HG03521 (cell line): ENCODE measurements around the gene COBLL1.

Experiments used
- ATAC-seq: cut with Tn5 transposase; IDR thresholded peaks from one replicate; pipeline ENCODE4 v1.9.1; 2021; ENCODE audit warnings: mild to moderate bottlenecking, moderate library complexity; ENCODE audit not compliant: unreplicated experiment

COBLL1 gene

DNA sequence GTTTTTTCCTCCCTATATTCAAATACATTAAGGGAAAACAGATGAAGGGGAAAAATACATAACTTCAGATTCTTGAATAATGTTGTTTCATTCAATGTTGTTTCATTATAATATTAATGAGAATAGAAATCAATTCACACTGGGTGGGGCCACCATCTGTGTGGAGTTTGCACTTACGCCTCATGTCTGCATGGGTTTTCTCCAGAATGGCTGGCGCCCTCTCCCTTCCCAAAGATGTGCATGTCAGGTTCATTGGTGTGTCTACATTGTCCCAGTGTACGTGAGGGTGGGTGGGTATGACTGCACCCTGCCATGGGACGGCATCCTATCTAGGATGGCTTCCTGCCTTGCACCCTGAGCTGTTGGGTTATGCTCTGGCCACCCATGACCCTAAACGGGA lies 51.7 kb downstream of the COBLL1 start:
- no peak for ATAC-seq

DNA sequence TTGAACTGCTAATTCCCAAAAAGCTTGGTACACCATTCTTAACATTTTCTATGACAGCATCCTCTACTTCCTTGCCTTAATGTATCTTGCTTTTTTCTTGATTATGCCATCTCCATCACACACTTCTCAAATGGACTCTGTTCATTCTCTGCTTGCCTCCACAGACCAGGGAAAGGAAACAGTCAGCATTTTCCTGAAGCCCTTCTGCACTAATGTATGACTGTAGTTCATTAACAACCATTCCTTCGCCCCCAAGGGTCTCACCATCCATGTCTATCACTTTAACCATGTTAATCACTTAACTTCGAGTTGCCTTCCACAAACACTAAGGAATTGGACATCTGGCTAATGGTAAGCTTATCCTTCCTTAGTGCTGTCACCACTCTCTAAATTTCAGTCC lies 54.8 kb downstream of the COBLL1 start:
- no peak for ATAC-seq

DNA sequence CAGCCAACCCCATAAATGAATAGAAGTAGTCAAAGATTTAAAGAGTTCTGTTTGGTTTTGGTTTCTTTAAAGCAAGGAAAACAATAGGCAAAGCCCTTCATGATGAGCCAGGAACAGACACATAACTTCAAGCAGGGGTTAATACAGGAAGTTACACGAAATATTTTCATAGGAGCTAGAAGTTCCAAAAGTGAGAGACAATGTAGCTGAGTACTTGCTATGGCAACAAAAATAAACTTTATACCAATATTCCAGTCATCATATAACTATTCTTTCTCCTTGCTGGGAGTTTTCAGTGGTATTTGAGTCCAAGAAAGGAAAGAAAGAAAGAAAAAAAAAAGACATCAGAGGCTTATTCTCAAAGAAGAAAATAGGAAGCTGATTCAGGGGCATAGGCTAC lies 56.2 kb downstream of the COBLL1 start:
- no peak for ATAC-seq

DNA sequence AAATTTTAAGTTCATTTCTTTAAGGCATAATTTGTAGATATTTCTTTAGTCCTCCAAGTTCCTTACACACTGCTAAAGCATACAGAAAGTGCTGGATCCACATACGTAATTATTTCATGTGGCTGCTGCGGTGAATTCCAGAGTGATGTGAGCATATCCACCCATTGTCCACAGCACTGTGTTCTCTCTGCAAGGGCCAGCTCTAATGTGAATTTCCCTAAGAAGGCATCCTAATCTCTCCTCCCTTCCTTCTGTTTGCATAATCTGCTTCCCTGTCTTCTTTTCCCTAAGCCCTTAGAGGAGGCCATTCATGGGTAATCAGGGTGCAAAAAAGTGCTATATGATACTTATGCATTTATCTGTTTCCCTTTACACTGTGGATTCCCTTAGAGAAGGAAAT lies 57.2 kb downstream of the COBLL1 start:
- no peak for ATAC-seq

DNA sequence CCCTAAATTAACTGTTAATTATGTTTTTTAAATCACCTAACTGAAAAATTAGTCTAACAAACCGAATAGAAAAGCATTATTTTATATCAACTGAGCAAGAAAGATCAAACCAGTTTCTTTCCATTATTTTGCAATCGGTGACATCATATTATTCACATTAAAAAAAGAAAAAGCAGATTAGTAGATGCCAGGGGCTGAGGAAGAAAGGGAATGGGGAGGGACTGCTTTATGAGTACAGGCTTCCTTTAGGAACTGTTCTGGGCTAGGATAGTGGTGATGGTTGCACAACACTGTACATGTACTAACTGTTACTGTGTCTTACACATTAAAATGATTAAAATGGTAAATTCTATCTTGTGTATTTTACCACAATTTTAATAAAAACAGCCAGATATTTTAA lies 59.3 kb downstream of the COBLL1 start:
- no peak for ATAC-seq

DNA sequence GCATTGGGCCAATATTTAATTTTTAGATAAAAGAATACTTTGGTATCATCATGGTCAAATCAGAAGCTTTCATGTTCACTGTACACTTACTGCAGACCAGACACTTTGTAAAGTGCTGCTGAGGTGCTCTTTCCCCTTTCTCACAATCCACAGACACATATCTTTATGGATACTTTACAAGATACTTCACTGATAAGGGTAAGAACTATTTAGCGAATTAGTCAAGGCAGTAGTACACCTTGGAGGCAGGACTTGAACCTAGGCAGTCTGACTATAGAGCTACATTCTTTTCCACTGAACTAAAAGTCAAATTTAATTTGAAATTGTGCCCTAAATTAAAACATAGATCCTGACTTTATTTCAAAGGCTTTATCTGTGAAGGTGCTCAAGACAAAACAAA lies 60.2 kb downstream of the COBLL1 start:
- ATAC-seq = no peak

DNA sequence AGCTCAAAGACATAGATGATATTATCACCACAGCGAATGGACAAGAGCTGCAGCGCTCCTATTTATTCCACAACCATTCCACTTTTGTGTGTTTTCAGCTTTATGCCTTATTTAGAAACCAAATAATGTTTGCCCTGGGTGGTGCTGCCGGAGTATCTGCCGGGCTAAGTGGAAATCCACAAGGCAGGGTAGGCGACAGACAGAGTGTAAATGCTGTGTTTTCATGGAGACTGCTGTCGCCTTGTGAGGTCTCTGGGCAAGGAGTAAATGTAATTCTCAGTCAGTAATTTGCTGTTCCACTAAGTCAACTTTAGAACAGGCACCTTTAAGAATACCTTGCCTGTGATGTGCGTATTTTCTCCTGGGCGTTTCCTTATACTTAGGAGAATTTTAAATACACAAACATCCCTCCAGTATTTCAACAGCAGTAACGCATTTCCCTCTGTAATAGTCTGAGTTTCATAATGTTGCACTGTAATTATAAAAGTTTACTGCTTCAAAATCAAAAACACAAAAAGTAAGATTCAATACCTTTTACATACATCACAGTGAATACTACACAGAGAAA lies 60.9 kb downstream of the COBLL1 start:
- ATAC-seq = no peak

DNA sequence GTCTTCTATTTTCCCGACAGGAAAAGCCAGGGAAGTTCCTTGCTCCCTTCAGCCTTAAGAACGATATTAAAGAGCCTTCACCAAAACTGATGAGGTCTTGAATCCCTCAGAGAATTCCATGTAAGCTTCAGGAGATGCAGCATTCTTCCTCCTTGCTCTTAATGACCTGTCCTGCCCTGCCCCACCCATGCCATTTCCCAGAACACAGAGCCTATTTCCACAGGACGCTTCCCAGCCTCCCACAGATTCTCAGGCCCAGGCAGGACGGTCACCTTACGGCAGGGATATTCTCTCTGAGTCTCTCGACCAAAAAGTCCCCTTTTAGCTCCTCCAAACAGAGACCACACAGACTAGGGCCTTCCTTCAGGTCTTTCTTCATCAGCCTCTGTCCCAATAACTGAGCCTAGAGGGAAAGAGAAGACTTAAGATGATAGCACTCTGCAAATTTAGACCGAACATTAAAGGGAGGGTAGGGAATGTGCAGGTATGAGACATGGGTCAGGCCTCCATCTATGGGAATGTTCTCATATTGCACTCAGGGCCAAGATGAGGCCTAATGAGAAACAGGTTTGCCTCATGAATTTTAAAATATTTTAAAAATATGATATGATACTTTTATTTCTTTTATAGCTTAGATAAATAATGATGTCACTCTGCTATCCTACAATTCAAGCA lies 62.1 kb downstream of the COBLL1 start:
- ATAC-seq = no peak

DNA sequence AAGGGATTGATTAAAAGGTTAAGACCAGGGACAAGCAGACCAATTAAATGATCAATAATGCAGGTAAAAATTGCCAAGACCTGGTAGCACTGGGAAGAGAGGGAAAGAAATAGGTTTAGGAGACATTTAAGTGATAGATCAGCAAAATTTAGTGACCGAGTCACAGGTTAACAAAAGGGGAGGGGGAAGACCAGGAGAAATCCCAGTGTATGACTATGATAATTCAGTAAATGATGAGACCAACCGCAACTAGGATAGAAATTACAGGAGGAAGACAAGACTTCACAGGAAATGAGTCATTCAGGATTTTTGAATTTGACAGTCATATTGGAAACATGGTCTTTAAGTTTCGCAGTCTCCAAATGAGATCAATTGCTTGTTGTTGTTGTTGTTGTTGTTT lies 62.9 kb downstream of the COBLL1 start:
- ATAC-seq = no peak

DNA sequence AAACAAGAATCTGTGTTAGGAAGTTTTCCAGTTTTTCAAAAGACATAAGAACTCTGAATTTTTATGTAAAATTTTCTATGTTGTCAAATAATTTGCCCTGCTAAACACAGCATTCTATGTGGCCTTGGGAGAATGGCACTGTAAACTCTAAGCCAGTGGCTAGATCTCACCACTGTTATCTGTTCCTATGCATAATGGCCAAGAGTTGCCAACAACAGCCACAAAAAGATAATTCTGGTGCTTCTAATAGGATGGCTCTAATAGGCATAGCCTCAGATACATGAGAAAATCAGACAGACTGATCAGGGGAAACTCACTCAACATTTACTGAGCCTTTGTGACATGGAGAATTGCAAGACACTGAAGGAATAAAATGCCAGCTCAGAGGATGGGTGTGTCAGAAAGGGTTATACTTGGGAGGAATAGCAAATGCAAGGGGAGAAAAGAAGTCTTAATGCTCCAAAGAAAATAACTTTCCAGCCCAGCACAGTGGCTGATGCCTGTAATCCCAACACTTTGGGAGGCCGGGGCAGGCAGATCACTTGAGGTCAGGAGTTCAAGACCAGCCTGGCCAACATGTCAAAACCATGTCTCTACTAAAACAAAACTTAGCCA lies 63.7 kb downstream of the COBLL1 start:
- ATAC-seq = no peak

DNA sequence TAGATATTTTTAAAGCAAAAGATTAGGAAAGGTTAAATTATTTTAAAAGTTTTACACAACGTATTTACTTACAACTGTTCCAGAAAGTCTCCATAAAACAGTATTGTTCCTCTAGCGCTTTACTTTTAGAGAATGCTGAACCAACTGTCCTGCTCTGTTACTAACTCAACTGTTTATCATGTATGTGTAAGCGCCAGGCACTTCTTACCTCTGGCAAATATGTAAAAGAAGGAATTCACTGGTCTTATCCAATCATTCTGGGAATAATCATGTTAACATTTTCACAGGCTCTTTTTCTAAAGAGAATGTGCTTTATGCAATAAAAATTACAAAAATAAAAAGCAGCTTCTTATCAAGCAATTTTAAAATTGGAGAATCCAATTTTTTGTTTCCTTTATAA lies 68.0 kb downstream of the COBLL1 start:
- no peak for ATAC-seq

DNA sequence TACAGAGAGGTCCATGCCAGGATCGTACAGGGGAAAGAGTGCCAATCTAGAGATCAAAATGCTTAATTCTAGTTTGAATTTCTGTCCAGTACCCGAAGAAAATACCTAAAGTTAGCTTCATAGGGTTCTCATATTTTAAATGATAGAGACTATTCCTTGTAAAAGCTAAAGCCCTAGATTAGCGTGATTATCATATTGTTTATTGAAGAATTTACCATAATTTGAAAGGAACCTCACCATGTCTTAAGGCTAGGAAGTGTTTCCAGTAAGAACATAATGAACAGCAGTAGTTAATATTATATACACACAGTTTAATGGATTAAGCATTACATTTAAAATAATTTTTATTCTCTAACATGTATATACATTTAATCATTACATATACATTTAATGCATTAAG lies 68.5 kb downstream of the COBLL1 start:
- no peak for ATAC-seq

DNA sequence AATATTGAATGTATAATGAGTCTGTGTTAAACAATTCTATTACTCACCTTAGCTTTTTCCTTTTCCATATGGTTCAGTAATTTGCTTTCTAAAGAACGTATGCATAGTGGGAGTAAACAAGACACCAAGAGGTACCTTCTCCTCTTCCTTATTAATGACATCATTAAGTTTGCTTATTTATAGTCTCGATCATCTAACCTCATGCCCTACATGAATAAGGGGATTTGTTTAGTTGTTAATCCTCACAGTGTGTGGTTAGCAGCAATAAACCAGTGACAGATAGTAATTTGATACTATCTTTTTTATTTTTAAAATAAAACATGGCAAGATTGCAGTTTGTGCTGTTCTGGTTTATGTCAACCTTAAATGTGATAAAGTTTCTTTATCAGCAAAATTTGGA lies 69.7 kb downstream of the COBLL1 start:
- no peak for ATAC-seq

DNA sequence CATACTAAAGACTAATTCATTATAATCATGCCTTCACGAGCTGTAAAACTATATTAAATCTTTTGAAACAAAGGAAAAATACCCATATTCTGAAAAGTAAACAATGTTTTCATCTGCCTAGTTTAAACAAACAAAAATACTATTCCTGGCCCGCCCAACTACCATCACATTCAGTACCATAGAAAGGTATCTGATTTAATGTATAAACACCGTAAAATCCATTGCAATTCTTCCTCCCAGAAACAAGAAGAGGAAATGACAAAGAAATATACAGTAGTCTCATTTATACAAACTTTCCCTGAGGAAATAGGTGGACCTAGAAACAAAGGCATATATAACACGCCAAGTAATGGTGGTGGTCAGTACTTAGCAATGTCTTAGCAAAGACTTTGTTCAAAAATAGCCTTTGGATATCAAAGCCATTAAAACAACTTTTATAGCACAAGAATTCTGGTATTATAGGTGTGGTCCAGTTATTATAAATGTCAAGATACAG lies 71.2 kb downstream of the COBLL1 start:
- ATAC-seq = no peak

DNA sequence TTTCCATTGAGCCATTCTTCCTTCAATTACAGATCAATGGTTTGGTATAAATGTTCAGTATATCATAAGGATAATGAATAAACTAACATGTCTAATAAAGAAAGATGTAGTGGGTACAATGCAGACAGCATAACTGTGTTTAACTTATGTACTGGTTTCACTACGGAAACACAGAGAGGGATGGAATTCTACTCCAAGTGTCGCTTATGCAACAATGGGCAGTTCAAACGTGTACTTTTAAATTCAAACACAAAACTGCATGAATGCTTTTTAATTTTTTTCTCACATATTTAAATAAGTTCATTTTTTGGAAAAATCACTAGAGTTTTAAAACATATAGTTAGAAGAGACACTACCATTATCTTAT lies 74.7 kb downstream of the COBLL1 start:
- ATAC-seq = no peak

DNA sequence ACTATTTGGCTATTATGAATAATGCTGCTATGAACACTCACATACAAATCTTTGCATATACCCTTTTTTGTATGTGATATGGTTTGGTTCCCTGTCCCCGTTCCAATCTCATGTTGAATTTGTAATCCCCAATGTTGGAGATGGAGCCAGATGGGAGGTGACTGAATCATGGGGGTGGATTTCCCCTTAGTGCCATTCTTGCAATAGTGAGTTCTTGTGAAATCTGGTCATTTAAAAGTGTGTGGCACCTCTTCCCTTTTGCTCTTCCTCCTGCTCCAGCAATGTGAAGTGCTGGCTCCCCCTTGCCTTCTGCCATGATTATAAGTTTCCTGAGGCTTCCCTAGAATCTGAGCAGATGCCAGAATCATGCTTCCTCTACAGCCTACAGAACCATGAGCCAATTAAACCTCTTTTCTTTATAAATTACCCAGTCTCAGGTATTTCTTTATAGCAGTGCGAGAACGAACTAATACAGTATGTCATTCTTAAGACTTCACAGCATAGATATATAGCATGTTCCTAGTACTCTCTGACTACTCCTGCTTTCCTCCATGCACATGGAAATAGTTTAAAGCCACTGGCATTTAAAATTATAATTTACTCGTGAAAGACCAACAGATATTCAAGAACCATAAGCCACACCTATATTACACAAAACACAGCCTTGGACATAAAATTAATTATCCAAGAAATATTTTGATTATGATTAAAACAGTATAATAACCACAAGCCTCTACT lies 75.2 kb downstream of the COBLL1 start:
- ATAC-seq = no peak

DNA sequence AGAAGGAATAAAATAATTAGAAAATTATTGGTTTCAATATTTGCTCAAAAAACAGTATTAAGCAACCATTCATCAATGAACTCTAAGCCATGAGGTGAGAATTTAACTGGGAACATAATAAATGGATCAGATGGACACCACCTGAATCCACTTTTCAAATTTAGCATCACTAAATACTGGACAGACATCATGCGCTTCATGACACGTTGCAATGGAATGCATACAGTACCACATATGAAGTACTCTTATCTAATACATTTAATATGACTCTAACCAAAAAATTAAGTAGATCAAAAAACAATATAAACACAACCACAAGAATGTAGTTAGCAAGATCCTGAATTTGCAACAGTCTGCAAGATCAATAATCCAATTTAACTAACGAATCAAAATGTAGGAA lies 76.6 kb downstream of the COBLL1 start:
- ATAC-seq = no peak

DNA sequence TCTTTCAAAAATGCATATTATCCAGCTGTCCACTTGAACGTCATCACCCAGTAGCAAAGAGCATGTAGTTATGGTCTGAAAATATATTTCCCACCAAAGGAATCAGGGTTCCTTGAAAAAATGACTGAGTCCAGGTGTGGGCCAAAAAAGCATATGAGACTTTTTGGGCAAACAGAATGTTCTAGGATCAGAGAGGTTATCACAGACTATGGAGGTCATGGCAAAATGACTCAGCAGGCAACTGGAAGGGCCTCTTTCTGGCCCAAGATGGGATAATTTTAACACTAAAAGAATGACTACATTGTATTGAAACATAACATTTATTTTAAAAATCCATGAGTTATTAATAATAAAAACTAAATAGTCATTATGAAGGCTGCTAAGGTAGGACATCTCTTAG lies 77.1 kb downstream of the COBLL1 start:
- no peak for ATAC-seq

DNA sequence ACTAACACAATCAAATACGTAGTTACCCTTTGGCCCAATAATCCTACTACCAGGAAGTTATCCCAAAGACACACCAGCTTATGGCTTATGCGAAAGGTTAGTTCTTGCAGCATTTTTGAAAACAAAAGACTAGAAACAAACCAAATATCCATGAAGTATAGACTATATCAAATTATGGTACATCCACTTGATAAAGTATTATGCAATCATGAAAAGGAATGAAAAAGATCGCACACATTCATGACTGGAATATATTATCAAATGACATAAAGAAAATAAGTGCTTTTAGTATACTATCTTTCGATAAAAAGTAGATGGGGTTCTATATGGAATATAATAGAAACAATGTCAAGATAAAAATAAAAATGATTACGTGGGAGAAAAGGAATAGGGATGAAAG lies 78.2 kb downstream of the COBLL1 start:
- ATAC-seq = no peak

DNA sequence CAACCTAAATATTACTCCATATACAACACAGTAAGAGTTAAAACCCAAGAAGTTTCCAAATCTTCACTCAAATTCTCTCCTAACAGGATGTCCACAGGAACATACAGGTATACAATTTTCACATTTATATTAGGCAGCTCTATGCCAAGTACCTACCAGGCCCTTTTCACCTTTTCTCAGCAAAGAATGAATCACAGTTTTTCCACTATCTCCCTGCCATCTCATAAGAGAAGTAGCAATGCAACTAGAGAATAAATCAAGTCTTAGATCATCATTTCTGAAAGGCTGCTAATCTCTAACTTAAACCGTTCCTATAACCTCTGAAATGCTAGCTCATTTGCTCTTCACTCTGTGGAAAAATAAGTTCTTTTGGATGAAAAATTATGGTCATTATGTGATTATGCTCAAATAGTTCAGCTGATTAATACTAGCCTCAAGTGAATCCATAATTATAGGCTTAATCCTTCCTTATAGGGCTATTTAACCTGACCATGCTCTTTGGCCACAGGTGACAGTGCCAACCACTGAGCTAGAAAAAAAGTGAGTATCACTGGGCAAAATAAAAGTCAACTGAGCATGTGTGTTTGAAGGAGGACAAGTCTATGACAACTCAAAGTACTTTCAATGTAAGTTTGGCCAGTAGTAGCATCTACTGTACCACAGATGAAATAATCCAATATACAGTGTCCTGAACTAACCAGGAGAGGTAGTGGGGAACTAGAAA lies 79.7 kb downstream of the COBLL1 start:
- no peak for ATAC-seq

DNA sequence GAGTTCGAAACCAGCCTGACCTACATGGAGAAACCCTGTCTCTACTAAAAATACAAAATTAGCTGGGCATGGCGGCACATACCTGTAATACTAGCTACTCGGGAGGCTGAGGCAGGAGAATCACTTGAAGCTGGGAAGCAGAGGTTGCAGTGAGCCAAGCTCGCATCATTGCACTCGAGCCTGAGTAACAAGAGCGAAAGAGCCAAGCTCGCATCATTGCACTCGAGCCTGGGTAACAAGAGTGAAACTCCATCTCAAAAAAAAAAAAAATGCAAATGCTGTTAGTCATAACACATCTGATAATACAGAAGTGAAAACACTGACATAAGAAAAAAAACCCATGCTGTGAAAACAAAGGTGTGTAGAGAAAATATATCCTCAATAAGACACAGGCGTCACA lies 80.4 kb downstream of the COBLL1 start:
- peak; percentile 99 for ATAC-seq
